ENCODE measurements around the gene RRAS2. TPM values are rescaled to one million over a fixed set of nuclear protein-coding genes. Genes with fewer than 3 reads are reported as not detected.
"Not testable (repeated sequence)": the region's sequence is repeated elsewhere in the genome, so short reads cannot be mapped to it uniquely, and the experiment has no call there.

RRAS2 gene
- total RNA-seq, 1 experiment from 2014 or later: 200 TPM

GRCh38 chr11:14304601-14305000 is 54.4 kb downstream of the RRAS2 start:
- H3K4me1 ChIP-seq (replicated peaks): peaks cover 8% of the 10 kb centered on the region
- no peaks in the 10 kb centered on the region for H3K9me3 ChIP-seq (replicated peaks)
- no peak overlapping the region for H3K27ac ChIP-seq
- DNase-seq (ENCODE audit: low read depth in 1 of 2, low spot score in 2 of 2): no peak
- no peaks in the 10 kb centered on the region for H3K36me3 ChIP-seq
- no peaks in the 10 kb centered on the region for H3K27me3 ChIP-seq (replicated peaks)
- H3K4me3 ChIP-seq: no peak overlapping the region

GRCh38 chr11:14300661-14301304 is 58.2 kb downstream of the RRAS2 start:
- DNase-seq (ENCODE audit: low read depth in 1 of 2, low spot score in 2 of 2): peak; percentile 65 to 69
- Histone ChIP-seq H3K27me3 (replicated peaks) (no peaks in the 10 kb centered on the region), H3K27ac (no peak overlapping the region), H3K4me3 (no peak overlapping the region), H3K4me1 (replicated peaks) (no peaks in the 10 kb centered on the region), H3K9me3 (replicated peaks) (no peaks in the 10 kb centered on the region), H3K36me3 (no peaks in the 10 kb centered on the region)

GRCh38 chr11:14299921-14300320 is 59.1 kb downstream of the RRAS2 start:
- H3K27ac ChIP-seq: no peak overlapping the region
- no peaks in the 10 kb centered on the region; the same call in 1 of the 2 replicates for H3K36me3 ChIP-seq
- no peak for DNase-seq (ENCODE audit: low read depth in 1 of 2, low spot score in 2 of 2)
- H3K9me3 ChIP-seq (replicated peaks): no peaks in the 10 kb centered on the region
- H3K27me3 ChIP-seq (replicated peaks): no peaks in the 10 kb centered on the region
- no peak overlapping the region for H3K4me3 ChIP-seq
- H3K4me1 ChIP-seq (replicated peaks): no peaks in the 10 kb centered on the region

- Histone ChIP-seq H3K27me3 (replicated peaks) (no peaks in the 10 kb centered on the region), H3K4me1 (replicated peaks) (peaks cover 12% of the 10 kb centered on the region), H3K4me3 (no peak overlapping the region), H3K36me3 (peaks cover 51% of the 10 kb centered on the region), H3K9me3 (replicated peaks) (no peaks in the 10 kb centered on the region), H3K27ac (no peak overlapping the region)
- no peak for DNase-seq (ENCODE audit: low read depth in 1 of 2, low spot score in 2 of 2)
These were observed 68.6 kb downstream of the RRAS2 start for GRCh38 chr11:14290422-14290821.

GRCh38 chr11:14288189-14288935 is 70.6 kb downstream of the RRAS2 start:
- peak in 1 of 2 experiments; percentile 85 for DNase-seq (ENCODE audit: low read depth in 1 of 2, low spot score in 2 of 2)

GRCh38 chr11:14278869-14279268 is 80.1 kb downstream of the RRAS2 start:
- not testable (repeated sequence) for H3K27ac ChIP-seq; H3K4me1 ChIP-seq (replicated peaks); DNase-seq (ENCODE audit: low read depth in 1 of 2, low spot score in 2 of 2); H3K9me3 ChIP-seq (replicated peaks); H3K27me3 ChIP-seq (replicated peaks); H3K4me3 ChIP-seq
- peaks cover 21% of the 10 kb centered on the region for H3K36me3 ChIP-seq

More at GRCh38 chr11:14288189-14288935, 70.6 kb downstream of the RRAS2 start:
- Histone ChIP-seq H3K27me3 (replicated peaks) (no peaks in the 10 kb centered on the region), H3K4me1 (replicated peaks) (peaks cover 12% of the 10 kb centered on the region), H3K4me3 (no peak overlapping the region), H3K36me3 (peaks cover 36% of the 10 kb centered on the region), H3K27ac (peak overlapping the region; percentile 83), H3K9me3 (replicated peaks) (no peaks in the 10 kb centered on the region)

- no peak for DNase-seq (ENCODE audit: low read depth in 1 of 2, low spot score in 2 of 2)
- H3K4me3 ChIP-seq: no peak overlapping the region
- H3K27ac ChIP-seq: no peak overlapping the region
- H3K27me3 ChIP-seq (replicated peaks): no peaks in the 10 kb centered on the region
- H3K4me1 ChIP-seq (replicated peaks): no peaks in the 10 kb centered on the region
- H3K36me3 ChIP-seq: peaks cover 7% of the 10 kb centered on the region; the same call in 1 of the 2 replicates
- no peaks in the 10 kb centered on the region for H3K9me3 ChIP-seq (replicated peaks)
These were observed 83.9 kb downstream of the RRAS2 start for GRCh38 chr11:14275076-14275475.

- DNase-seq (ENCODE audit: low read depth in 1 of 2, low spot score in 2 of 2): no peak
These were observed 85.1 kb downstream of the RRAS2 start for GRCh38 chr11:14273895-14274294.

GRCh38 chr11:14270690-14271542 is 88.1 kb downstream of the RRAS2 start:
- Histone ChIP-seq H3K27me3 (replicated peaks) (no peaks in the 10 kb centered on the region), H3K36me3 (no peaks in the 10 kb centered on the region; the same call in 1 of the 2 replicates), H3K27ac (no peak overlapping the region), H3K4me1 (replicated peaks) (no peaks in the 10 kb centered on the region), H3K4me3 (no peak overlapping the region), H3K9me3 (replicated peaks) (no peaks in the 10 kb centered on the region)
- DNase-seq (ENCODE audit: low read depth in 1 of 2, low spot score in 2 of 2): no peak

More at GRCh38 chr11:14273895-14274294, 85.1 kb downstream of the RRAS2 start:
- Histone ChIP-seq H3K4me1 (replicated peaks) (no peaks in the 10 kb centered on the region), H3K36me3 (peaks cover 7% of the 10 kb centered on the region; the same call in 1 of the 2 replicates), H3K4me3 (no peak overlapping the region), H3K9me3 (replicated peaks) (no peaks in the 10 kb centered on the region), H3K27ac (no peak overlapping the region), H3K27me3 (replicated peaks) (no peaks in the 10 kb centered on the region)

GRCh38 chr11:14269692-14270573 is 89.0 kb downstream of the RRAS2 start:
- Histone ChIP-seq H3K27me3 (replicated peaks) (no peaks in the 10 kb centered on the region), H3K9me3 (replicated peaks) (no peaks in the 10 kb centered on the region), H3K4me1 (replicated peaks) (no peaks in the 10 kb centered on the region), H3K27ac (no peak overlapping the region), H3K4me3 (no peak overlapping the region), H3K36me3 (no peaks in the 10 kb centered on the region; the same call in 1 of the 2 replicates)
- DNase-seq (ENCODE audit: low read depth in 1 of 2, low spot score in 2 of 2): no peak

GRCh38 chr11:14267861-14268635 is 90.9 kb downstream of the RRAS2 start:
- no peaks in the 10 kb centered on the region for H3K9me3 ChIP-seq (replicated peaks)
- no peaks in the 10 kb centered on the region for H3K27me3 ChIP-seq (replicated peaks)
- no peak for DNase-seq (ENCODE audit: low read depth in 1 of 2, low spot score in 2 of 2)
- H3K4me3 ChIP-seq: no peak overlapping the region
- no peaks in the 10 kb centered on the region; the same call in 1 of the 2 replicates for H3K36me3 ChIP-seq
- no peak overlapping the region for H3K27ac ChIP-seq
- no peaks in the 10 kb centered on the region for H3K4me1 ChIP-seq (replicated peaks)

- Histone ChIP-seq H3K9me3 (replicated peaks) (no peaks in the 10 kb centered on the region), H3K27ac (no peak overlapping the region), H3K27me3 (replicated peaks) (no peaks in the 10 kb centered on the region), H3K4me3 (no peak overlapping the region), H3K4me1 (replicated peaks) (no peaks in the 10 kb centered on the region), H3K36me3 (no peaks in the 10 kb centered on the region; the same call in 1 of the 2 replicates)
- DNase-seq (ENCODE audit: low read depth in 1 of 2, low spot score in 2 of 2): no peak
These were observed 92.4 kb downstream of the RRAS2 start for GRCh38 chr11:14266622-14267021.
